HepG2 (cell line): ENCODE data around the gene GABRR3. TPM values are rescaled to one million over a fixed set of nuclear protein-coding genes. Genes with fewer than 3 reads are reported as not detected.

ENCODE experiments used
- CREM ChIP-seq, 2 experiments: sonication (generic) in 1 of 2; formaldehyde crosslinking in 1 of 2; IDR thresholded peaks; 2 replicates each; pipeline versions ENCODE4 v1.4.0 to v1.6.1; 2016 to 2020; ENCODE audit warnings: antibody characterized with exemption in 1 of 2, mild to moderate bottlenecking in 1 of 2, missing genetic modification reagents in 1 of 2
- ERF ChIP-seq: IDR thresholded peaks from 2 replicates; pipeline ENCODE4 v1.6.1; 2018; ENCODE audit warnings: missing biosample characterization, missing genetic modification reagents
- FOXA1 ChIP-seq, 2 experiments: fragments of 450-650 bp in 1 of 2; sonication (generic) in 1 of 2; formaldehyde crosslinking in 1 of 2; IDR thresholded peaks; 2 replicates each; pipeline versions ENCODE4 v1.4.0 to v1.6.1; 2016 to 2020; ENCODE audit warnings: missing genetic modification reagents in 1 of 2
- GFI1 ChIP-seq: sonication (generic); formaldehyde crosslinking; IDR thresholded peaks from 2 replicates; pipeline ENCODE4 v1.5.0; 2020; ENCODE audit warnings: missing genetic modification reagents, mild to moderate bottlenecking, borderline replicate concordance
- HNRNPUL1 ChIP-seq: fragments of 200-400 bp; formaldehyde crosslinking; IDR thresholded peaks from 2 replicates; pipeline ENCODE4 v1.6.1; 2017; ENCODE audit warnings: low read depth, mild to moderate bottlenecking, low read length, moderate library complexity
- LCORL ChIP-seq, 2 experiments: fragments of 450-650 bp in 1 of 2; sonication (generic) in 1 of 2; formaldehyde crosslinking in 1 of 2; IDR thresholded peaks; 2 replicates each; pipeline versions ENCODE4 v1.5.0 to v1.6.1; 2017 to 2020; ENCODE audit warnings: antibody characterized with exemption in 1 of 2, missing genetic modification reagents in 1 of 2
- MED1 ChIP-seq: sonication (generic); formaldehyde crosslinking; IDR thresholded peaks from 2 replicates; pipeline ENCODE4 v1.4.0; 2020; ENCODE audit warnings: missing genetic modification reagents
- PCBP1 ChIP-seq: fragments of 200-400 bp; formaldehyde crosslinking; IDR thresholded peaks from 2 replicates; pipeline ENCODE4 v1.6.1; 2017; ENCODE audit warnings: mild to moderate bottlenecking, low read depth, low read length, borderline replicate concordance
- POLR2A ChIP-seq, 2 experiments: IDR thresholded peaks; 2 replicates each; pipeline ENCODE4 v1.6.1; 2011; ENCODE audit warnings: low read depth in 2 of 2, low read length in 2 of 2, mild to moderate bottlenecking in 1 of 2, moderate library complexity in 1 of 2; ENCODE audit not compliant: insufficient read depth in 1 of 2
- PPARG ChIP-seq: conservative IDR thresholded peaks from 2 replicates; pipeline ENCODE4 v1.6.1; 2016; ENCODE audit warnings: missing biosample characterization, missing genetic modification reagents
- SSRP1 ChIP-seq: IDR thresholded peaks from 2 replicates; pipeline ENCODE4 v1.6.1; 2016; ENCODE audit warnings: control low read depth
- ZFP1 ChIP-seq: IDR thresholded peaks from 2 replicates; pipeline ENCODE4 v1.6.1; 2016
- ZKSCAN1 ChIP-seq: fragments of 150-350 bp; IDR thresholded peaks from 2 replicates; pipeline ENCODE4 v1.6.1; 2014; ENCODE audit warnings: low read length
- ZMAT3 ChIP-seq: sonication (generic); formaldehyde crosslinking; conservative IDR thresholded peaks from 2 replicates; pipeline ENCODE4 v1.7.0; 2021; ENCODE audit warnings: missing genetic modification reagents
- ZNF350 ChIP-seq: sonication (generic); formaldehyde crosslinking; IDR thresholded peaks from 2 replicates; pipeline ENCODE4 v1.4.0; 2020; ENCODE audit warnings: mild to moderate bottlenecking, low read depth, missing genetic modification reagents, borderline replicate concordance
- ZNF563 ChIP-seq: sonication (generic); formaldehyde crosslinking; IDR thresholded peaks from 2 replicates; pipeline ENCODE4 v1.8.0; 2022; ENCODE audit warnings: mild to moderate bottlenecking, moderate library complexity, missing genetic modification reagents
- polyA plus RNA-seq, 8 experiments: library from polyadenylated mRNA; depleted of rRNA in 3 of 8; stranded (reverse) in 7 of 8; unstranded in 1 of 8; fragments of >200 nt; fragmentation: Illumina TruSeq in 4 of 8; extraction: Trizol in 4 of 8; gene quantifications; 2 replicates each; pipeline versions ENCODE4 v1.2.1 to v1.2.3, GENCODE V29; 2011 to 2016; ENCODE audit warnings: low read depth in 4 of 8, missing spikeins in 1 of 8, mixed read lengths in 1 of 8; ENCODE audit not compliant: insufficient read depth in 1 of 8
- total RNA-seq, 5 experiments: library from RNA; depleted of rRNA; stranded (reverse); fragments of >200 nt; fragmentation: Illumina TruSeq; extraction: Trizol; gene quantifications; 2 replicates each; pipeline ENCODE4 v1.2.3, GENCODE V29; 2016; ENCODE audit warnings: low read depth in 1 of 5
- TF ChIP-seq, protein P1 (sequence below): sonication (generic); formaldehyde crosslinking; IDR thresholded peaks from 2 replicates; pipeline ENCODE4 v1.8.0; 2022; ENCODE audit warnings: mild to moderate bottlenecking, missing genetic modification reagents, borderline replicate concordance
- TF ChIP-seq, protein P2 (sequence below): sonication (generic); formaldehyde crosslinking; IDR thresholded peaks from 2 replicates; pipeline ENCODE4 v1.5.1; 2020; ENCODE audit warnings: missing genetic modification reagents, mild to moderate bottlenecking, borderline replicate concordance
- TF ChIP-seq, protein P3 (sequence below): sonication (generic); formaldehyde crosslinking; IDR thresholded peaks from 2 replicates; pipeline ENCODE4 v1.4.0; 2020; ENCODE audit warnings: missing genetic modification reagents, borderline replicate concordance
- TF ChIP-seq, protein P4 (sequence below): sonication (generic); formaldehyde crosslinking; IDR thresholded peaks from 2 replicates; pipeline ENCODE4 v1.5.1; 2020; ENCODE audit warnings: missing genetic modification reagents, mild to moderate bottlenecking, borderline replicate concordance

GABRR3 gene
- total and polyA plus RNA-seq, 2 of the 13 experiments (the other 11 are each of a cell fraction or from before 2014, with no cell fraction given): 0.42 to 0.83 TPM

DNA sequence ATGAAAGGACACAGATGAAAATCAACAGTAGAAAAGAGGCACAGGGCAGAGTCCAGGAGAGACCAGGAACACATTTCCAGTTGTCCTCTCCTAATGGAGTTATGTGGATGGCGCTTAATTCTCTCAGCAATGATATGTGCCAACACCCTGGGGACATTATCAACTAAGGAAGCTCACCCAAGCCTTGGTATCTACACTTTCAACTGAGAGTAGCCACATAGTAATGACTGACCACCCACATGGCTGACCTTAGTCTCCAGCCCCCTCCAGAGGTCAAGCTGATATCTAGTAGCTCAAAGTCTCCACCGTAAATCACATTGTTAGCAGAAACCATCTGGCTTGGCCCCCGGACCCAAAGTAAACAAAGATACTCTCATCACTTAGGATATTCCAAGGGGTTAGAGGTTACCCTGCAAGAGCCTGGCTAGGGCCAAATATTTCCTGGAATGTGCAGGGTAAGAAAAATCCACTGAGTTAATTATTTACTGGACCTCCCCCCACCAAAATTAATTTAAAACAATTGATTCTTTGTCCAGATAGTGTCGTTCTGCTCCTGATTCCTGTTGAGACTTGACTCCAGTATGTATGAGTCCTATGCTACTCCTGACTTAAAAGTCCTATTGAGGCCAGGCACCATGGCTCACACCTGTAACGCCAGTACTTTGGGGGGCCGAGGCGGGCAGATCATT lies 24.8 kb downstream of the GABRR3 start (continued):
- no peak; a peak in 1 of 4 replicates for TF ChIP-seq POLR2A (IDR thresholded peaks at IDR 0.05; ENCODE audit: insufficient read depth in 1 of 2, low read depth in 2 of 2, low read length in 2 of 2)
- no peak for TF ChIP-seq FOXA1 (IDR thresholded peaks at IDR 0.05)
- TF ChIP-seq FOXA1 (CRISPR knock-in tag; IDR thresholded peaks at IDR 0.05): peak; percentile 93
- TF ChIP-seq ZKSCAN1: 0 out of 2 replicates have a peak, but pooled peaks have one; percentile 12
- TF ChIP-seq LCORL (IDR thresholded peaks at IDR 0.05): peak; percentile 65; the same call in 1 of the 2 replicates
- peak; percentile 69; the same call in 1 of the 2 replicates for TF ChIP-seq LCORL (CRISPR knock-in tag; IDR thresholded peaks at IDR 0.05)
- TF ChIP-seq ZFP1 (CRISPR knock-in tag): peak; percentile 65; the same call in 1 of the 2 replicates
- TF ChIP-seq ZNF563: no peak
- no peak for TF ChIP-seq PCBP1
- TF ChIP-seq PPARG (CRISPR knock-in tag): 0 out of 2 replicates have a peak, but pooled peaks have one; percentile 53
- no peak for TF ChIP-seq SSRP1 (CRISPR knock-in tag)
- TF ChIP-seq ZNF350 (CRISPR knock-in tag): peak; percentile 79; the same call in 1 of the 2 replicates
- no peak for TF ChIP-seq ZMAT3 (CRISPR knock-in tag)
- TF ChIP-seq, protein P1, sequence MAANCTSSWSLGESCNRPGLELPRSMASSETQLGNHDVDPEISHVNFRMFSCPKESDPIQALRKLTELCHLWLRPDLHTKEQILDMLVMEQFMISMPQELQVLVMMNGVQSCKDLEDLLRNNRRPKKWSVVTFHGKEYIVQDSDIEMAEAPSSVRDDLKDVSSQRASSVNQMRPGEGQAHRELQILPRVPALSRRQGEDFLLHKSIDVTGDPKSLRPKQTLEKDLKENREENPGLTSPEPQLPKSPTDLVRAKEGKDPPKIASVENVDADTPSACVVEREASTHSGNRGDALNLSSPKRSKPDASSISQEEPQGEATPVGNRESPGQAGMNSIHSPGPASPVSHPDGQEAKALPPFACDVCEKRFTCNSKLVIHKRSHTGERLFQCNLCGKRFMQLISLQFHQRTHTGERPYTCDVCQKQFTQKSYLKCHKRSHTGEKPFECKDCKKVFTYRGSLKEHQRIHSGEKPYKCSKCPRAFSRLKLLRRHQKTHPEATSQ (CRISPR knock-in tag): peak; percentile 83; the same call in 1 of the 2 replicates
- peak; percentile 90 for TF ChIP-seq GFI1 (CRISPR knock-in tag)
- peak; percentile 70; the same call in 1 of the 2 replicates for TF ChIP-seq ERF (CRISPR knock-in tag)
- TF ChIP-seq, protein P2, sequence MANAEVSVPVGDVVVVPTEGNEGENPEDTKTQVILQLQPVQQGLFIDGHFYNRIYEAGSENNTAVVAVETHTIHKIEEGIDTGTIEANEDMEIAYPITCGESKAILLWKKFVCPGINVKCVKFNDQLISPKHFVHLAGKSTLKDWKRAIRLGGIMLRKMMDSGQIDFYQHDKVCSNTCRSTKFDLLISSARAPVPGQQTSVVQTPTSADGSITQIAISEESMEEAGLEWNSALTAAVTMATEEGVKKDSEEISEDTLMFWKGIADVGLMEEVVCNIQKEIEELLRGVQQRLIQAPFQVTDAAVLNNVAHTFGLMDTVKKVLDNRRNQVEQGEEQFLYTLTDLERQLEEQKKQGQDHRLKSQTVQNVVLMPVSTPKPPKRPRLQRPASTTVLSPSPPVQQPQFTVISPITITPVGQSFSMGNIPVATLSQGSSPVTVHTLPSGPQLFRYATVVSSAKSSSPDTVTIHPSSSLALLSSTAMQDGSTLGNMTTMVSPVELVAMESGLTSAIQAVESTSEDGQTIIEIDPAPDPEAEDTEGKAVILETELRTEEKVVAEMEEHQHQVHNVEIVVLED (CRISPR knock-in tag): 0 out of 2 replicates have a peak, but pooled peaks have one; percentile 45
- TF ChIP-seq CREM (IDR thresholded peaks at IDR 0.05): peak; percentile 78
- TF ChIP-seq CREM (CRISPR knock-in tag; IDR thresholded peaks at IDR 0.05): no peak
- TF ChIP-seq, protein P3, sequence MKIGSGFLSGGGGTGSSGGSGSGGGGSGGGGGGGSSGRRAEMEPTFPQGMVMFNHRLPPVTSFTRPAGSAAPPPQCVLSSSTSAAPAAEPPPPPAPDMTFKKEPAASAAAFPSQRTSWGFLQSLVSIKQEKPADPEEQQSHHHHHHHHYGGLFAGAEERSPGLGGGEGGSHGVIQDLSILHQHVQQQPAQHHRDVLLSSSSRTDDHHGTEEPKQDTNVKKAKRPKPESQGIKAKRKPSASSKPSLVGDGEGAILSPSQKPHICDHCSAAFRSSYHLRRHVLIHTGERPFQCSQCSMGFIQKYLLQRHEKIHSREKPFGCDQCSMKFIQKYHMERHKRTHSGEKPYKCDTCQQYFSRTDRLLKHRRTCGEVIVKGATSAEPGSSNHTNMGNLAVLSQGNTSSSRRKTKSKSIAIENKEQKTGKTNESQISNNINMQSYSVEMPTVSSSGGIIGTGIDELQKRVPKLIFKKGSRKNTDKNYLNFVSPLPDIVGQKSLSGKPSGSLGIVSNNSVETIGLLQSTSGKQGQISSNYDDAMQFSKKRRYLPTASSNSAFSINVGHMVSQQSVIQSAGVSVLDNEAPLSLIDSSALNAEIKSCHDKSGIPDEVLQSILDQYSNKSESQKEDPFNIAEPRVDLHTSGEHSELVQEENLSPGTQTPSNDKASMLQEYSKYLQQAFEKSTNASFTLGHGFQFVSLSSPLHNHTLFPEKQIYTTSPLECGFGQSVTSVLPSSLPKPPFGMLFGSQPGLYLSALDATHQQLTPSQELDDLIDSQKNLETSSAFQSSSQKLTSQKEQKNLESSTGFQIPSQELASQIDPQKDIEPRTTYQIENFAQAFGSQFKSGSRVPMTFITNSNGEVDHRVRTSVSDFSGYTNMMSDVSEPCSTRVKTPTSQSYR: peak; percentile 58; the same call in 1 of the 2 replicates
- peak; percentile 73 for TF ChIP-seq MED1 (CRISPR knock-in tag)
- TF ChIP-seq HNRNPUL1: peak; percentile 94; the same call in 1 of the 2 replicates
- TF ChIP-seq, protein P4, sequence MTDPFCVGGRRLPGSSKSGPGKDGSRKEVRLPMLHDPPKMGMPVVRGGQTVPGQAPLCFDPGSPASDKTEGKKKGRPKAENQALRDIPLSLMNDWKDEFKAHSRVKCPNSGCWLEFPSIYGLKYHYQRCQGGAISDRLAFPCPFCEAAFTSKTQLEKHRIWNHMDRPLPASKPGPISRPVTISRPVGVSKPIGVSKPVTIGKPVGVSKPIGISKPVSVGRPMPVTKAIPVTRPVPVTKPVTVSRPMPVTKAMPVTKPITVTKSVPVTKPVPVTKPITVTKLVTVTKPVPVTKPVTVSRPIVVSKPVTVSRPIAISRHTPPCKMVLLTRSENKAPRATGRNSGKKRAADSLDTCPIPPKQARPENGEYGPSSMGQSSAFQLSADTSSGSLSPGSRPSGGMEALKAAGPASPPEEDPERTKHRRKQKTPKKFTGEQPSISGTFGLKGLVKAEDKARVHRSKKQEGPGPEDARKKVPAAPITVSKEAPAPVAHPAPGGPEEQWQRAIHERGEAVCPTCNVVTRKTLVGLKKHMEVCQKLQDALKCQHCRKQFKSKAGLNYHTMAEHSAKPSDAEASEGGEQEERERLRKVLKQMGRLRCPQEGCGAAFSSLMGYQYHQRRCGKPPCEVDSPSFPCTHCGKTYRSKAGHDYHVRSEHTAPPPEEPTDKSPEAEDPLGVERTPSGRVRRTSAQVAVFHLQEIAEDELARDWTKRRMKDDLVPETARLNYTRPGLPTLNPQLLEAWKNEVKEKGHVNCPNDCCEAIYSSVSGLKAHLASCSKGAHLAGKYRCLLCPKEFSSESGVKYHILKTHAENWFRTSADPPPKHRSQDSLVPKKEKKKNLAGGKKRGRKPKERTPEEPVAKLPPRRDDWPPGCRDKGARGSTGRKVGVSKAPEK (CRISPR knock-in tag): no peak
